Measurements from ENCODE around the gene RGS1.

DNA sequence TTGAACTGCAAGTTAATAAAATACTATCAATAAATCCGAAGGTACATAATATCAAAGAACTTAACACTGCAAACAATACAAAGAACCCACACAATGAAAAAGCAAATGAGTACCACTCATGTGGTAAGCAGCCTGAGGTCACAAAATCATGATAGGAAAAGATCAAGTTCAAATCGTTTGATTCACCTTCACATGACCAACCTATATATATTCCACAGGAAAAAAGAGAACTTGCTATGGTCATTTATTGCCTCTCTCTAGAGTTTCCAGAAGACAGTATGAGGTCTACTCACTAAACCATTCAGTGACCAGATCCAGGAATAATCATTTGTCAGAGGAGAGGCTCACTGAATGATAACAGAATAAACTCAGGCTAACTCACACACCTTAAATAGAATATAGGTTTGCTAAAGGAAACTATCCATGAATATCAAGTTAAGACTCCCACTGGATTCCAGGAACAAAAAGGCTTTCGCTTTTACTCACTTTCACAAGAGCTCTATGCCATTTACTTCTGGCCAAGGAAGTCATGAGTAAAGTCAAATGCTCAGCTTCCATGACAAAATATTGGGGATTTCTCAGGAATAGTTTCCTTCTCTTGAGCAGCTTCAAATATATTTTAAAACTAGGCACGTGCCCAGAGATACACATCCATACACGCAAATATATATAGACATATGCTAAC is 48.3 kb upstream of the RGS1 start:
- TF ChIP-seq, protein P1, sequence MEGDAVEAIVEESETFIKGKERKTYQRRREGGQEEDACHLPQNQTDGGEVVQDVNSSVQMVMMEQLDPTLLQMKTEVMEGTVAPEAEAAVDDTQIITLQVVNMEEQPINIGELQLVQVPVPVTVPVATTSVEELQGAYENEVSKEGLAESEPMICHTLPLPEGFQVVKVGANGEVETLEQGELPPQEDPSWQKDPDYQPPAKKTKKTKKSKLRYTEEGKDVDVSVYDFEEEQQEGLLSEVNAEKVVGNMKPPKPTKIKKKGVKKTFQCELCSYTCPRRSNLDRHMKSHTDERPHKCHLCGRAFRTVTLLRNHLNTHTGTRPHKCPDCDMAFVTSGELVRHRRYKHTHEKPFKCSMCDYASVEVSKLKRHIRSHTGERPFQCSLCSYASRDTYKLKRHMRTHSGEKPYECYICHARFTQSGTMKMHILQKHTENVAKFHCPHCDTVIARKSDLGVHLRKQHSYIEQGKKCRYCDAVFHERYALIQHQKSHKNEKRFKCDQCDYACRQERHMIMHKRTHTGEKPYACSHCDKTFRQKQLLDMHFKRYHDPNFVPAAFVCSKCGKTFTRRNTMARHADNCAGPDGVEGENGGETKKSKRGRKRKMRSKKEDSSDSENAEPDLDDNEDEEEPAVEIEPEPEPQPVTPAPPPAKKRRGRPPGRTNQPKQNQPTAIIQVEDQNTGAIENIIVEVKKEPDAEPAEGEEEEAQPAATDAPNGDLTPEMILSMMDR (conservative IDR thresholded peaks at IDR 0.05): no peak
- no peak for TF ChIP-seq ZFX (IDR thresholded peaks at IDR 0.05)

Measured in C4-2B (cell line).